Measurements from ENCODE around the gene HACL1.

GRCh38 chr3:15531346-15531745 lies 70.0 kb downstream of the HACL1 start:
- no peak for TF ChIP-seq CTCF (IDR thresholded peaks at IDR 0.05 in 2 of 3, conservative IDR thresholded peaks at IDR 0.05 in 1 of 3; ENCODE audit: borderline replicate concordance in 1 of 3, insufficient read depth in 1 of 3, low read depth in 2 of 3, low read length in 2 of 3)
- TF ChIP-seq, protein P1, sequence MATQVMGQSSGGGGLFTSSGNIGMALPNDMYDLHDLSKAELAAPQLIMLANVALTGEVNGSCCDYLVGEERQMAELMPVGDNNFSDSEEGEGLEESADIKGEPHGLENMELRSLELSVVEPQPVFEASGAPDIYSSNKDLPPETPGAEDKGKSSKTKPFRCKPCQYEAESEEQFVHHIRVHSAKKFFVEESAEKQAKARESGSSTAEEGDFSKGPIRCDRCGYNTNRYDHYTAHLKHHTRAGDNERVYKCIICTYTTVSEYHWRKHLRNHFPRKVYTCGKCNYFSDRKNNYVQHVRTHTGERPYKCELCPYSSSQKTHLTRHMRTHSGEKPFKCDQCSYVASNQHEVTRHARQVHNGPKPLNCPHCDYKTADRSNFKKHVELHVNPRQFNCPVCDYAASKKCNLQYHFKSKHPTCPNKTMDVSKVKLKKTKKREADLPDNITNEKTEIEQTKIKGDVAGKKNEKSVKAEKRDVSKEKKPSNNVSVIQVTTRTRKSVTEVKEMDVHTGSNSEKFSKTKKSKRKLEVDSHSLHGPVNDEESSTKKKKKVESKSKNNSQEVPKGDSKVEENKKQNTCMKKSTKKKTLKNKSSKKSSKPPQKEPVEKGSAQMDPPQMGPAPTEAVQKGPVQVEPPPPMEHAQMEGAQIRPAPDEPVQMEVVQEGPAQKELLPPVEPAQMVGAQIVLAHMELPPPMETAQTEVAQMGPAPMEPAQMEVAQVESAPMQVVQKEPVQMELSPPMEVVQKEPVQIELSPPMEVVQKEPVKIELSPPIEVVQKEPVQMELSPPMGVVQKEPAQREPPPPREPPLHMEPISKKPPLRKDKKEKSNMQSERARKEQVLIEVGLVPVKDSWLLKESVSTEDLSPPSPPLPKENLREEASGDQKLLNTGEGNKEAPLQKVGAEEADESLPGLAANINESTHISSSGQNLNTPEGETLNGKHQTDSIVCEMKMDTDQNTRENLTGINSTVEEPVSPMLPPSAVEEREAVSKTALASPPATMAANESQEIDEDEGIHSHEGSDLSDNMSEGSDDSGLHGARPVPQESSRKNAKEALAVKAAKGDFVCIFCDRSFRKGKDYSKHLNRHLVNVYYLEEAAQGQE (IDR thresholded peaks at IDR 0.05; ENCODE audit: low read depth): no peak
- no peak for TF ChIP-seq POLR2A (IDR thresholded peaks at IDR 0.05; ENCODE audit: borderline replicate concordance, extremely low read depth, insufficient read depth, insufficient read length)
- no peak for TF ChIP-seq MAX (IDR thresholded peaks at IDR 0.05)
- TF ChIP-seq, protein P2, sequence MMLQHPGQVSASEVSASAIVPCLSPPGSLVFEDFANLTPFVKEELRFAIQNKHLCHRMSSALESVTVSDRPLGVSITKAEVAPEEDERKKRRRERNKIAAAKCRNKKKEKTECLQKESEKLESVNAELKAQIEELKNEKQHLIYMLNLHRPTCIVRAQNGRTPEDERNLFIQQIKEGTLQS (IDR thresholded peaks at IDR 0.05): no peak
- no peak for TF ChIP-seq YY1 (IDR thresholded peaks at IDR 0.05; ENCODE audit: extremely low read depth, insufficient replicate concordance, low read depth, low read length)
- no peak for TF ChIP-seq EZH2 (IDR thresholded peaks at IDR 0.05)
- no peak for TF ChIP-seq CBX3 (IDR thresholded peaks at IDR 0.05; ENCODE audit: low read depth)
- no peak for TF ChIP-seq CEBPB (IDR thresholded peaks at IDR 0.05; ENCODE audit: low read depth)
- no peak for TF ChIP-seq TCF7L2 (IDR thresholded peaks at IDR 0.05; ENCODE audit: borderline replicate concordance, extremely low read depth, insufficient read depth, insufficient read length)
- no peak for TF ChIP-seq RAD21 (IDR thresholded peaks at IDR 0.05; ENCODE audit: low read depth)
- no peak for TF ChIP-seq ELF1 (IDR thresholded peaks at IDR 0.05; ENCODE audit: borderline replicate concordance, low read depth)
- TF ChIP-seq SP1 (IDR thresholded peaks at IDR 0.05; ENCODE audit: low read depth): no peak
- TF ChIP-seq POLR2AphosphoS5 (IDR thresholded peaks at IDR 0.05; ENCODE audit: low read depth, low read length): no peak
